ENCODE data around the gene C3orf20. TPM values are rescaled to one million over a fixed set of nuclear protein-coding genes. Genes with fewer than 3 reads are reported as not detected.

Gene C3orf20
- total RNA-seq, 4 donors from 2014 or later: 0.29 TPM; not detected in 3

- no peak overlapping the region for H3K4me3 ChIP-seq (replicated peaks in 1 of 3)
- H3K9me3 ChIP-seq: no peaks in the 10 kb centered on the region
- no peaks in the 10 kb centered on the region for H3K4me1 ChIP-seq
- H3K27me3 ChIP-seq: no peaks in the 10 kb centered on the region
- H3K36me3 ChIP-seq: no peaks in the 10 kb centered on the region
- 77 to 81% methylated on average over 5 of the region's 5 CpGs for WGBS, 2 donors
- DNase-seq: no peak
- H3K27ac ChIP-seq: no peak overlapping the region
- intact Hi-C loops (cut with DNase I): no loop called here
- TF ChIP-seq CTCF (IDR thresholded peaks at IDR 0.05) (no peak), POLR2A (IDR thresholded peaks at IDR 0.05) (no peak)
Measured at GRCh38 chr3:14631101-14631497, 43.8 kb upstream of the C3orf20 start.

- 72 to 76% methylated on average over 8 of the region's 8 CpGs for WGBS, 2 donors
- Histone ChIP-seq H3K9me3 (no peaks in the 10 kb centered on the region), H3K36me3 (no peaks in the 10 kb centered on the region), H3K4me3 (replicated peaks in 1 of 3) (no peak overlapping the region), H3K27me3 (no peaks in the 10 kb centered on the region), H3K4me1 (no peaks in the 10 kb centered on the region), H3K27ac (no peak overlapping the region)
- intact Hi-C loops (cut with DNase I): no loop called here
- DNase-seq: no peak
- TF ChIP-seq CTCF (IDR thresholded peaks at IDR 0.05) (no peak), POLR2A (IDR thresholded peaks at IDR 0.05) (no peak)
Measured at GRCh38 chr3:14631687-14632441, 43.1 kb upstream of the C3orf20 start.

GRCh38 chr3:14632442-14632930 lies 42.5 kb upstream of the C3orf20 start:
- no peaks in the 10 kb centered on the region for H3K9me3 ChIP-seq
- DNase-seq: no peak
- no peak for TF ChIP-seq CTCF (IDR thresholded peaks at IDR 0.05)
- no peak for TF ChIP-seq POLR2A (IDR thresholded peaks at IDR 0.05)
- H3K4me3 ChIP-seq (replicated peaks in 1 of 3): no peak overlapping the region
- H3K4me1 ChIP-seq: no peaks in the 10 kb centered on the region
- intact Hi-C loops (cut with DNase I): no loop called here
- H3K36me3 ChIP-seq: no peaks in the 10 kb centered on the region
- 47 to 49% methylated on average over 4 of the region's 4 CpGs for WGBS, 2 donors
- no peaks in the 10 kb centered on the region for H3K27me3 ChIP-seq
- no peak overlapping the region for H3K27ac ChIP-seq

- intact Hi-C loops (cut with DNase I): no loop called here
- WGBS, 2 donors: 75 to 82% methylated on average over 3 of the region's 6 CpGs
Measured at GRCh38 chr3:14633417-14633816, 41.5 kb upstream of the C3orf20 start.

More at GRCh38 chr3:14633417-14633816, 41.5 kb upstream of the C3orf20 start:
- Histone ChIP-seq H3K27ac (no peak overlapping the region), H3K27me3 (no peaks in the 10 kb centered on the region), H3K4me3 (replicated peaks in 1 of 3) (no peak overlapping the region), H3K9me3 (no peaks in the 10 kb centered on the region), H3K36me3 (no peaks in the 10 kb centered on the region), H3K4me1 (no peaks in the 10 kb centered on the region)
- TF ChIP-seq CTCF (IDR thresholded peaks at IDR 0.05): no peak
- no peak for TF ChIP-seq POLR2A (IDR thresholded peaks at IDR 0.05)
- DNase-seq: no peak
